RWPE2 (cell line): ENCODE data around the gene CHST15.

Experiments used
- ATAC-seq: fragments of 200-7000 bp; cut with Tn5 transposase; 3 replicates; pipeline ENCODE4 v1.9.1; 2021; ENCODE audit warnings: low read depth
- DNase-seq: peaks from one replicate; pipeline ENCODE4 v3.0.0-alpha.2; 2020; ENCODE audit warnings: low spot score
- H3K27ac ChIP-seq: fragments of 450-650 bp; 2 replicates; pipeline ENCODE4 v1.5.1; 2017; ENCODE audit warnings: mild to moderate bottlenecking; ENCODE audit not compliant: poor library complexity, severe bottlenecking
- H3K27me3 ChIP-seq: fragments of 250-450 bp; sonication (Bioruptor Pico); 2 replicates; pipeline ENCODE4 v1.5.1; 2021; ENCODE audit warnings: mild to moderate bottlenecking, moderate library complexity; ENCODE audit not compliant: insufficient read depth, poor library complexity, severe bottlenecking
- H3K36me3 ChIP-seq: fragments of 250-450 bp; sonication (Bioruptor Pico); 2 replicates; pipeline ENCODE4 v1.5.1; 2020; ENCODE audit warnings: low read depth, mild to moderate bottlenecking, moderate library complexity
- H3K4me1 ChIP-seq: fragments of 250-450 bp; sonication (Bioruptor Pico); 2 replicates; pipeline ENCODE4 v1.5.1; 2021; ENCODE audit warnings: mild to moderate bottlenecking, moderate library complexity; ENCODE audit not compliant: insufficient read depth, poor library complexity, severe bottlenecking
- H3K4me3 ChIP-seq: fragments of 250-450 bp; sonication (Bioruptor Pico); 2 replicates; pipeline ENCODE4 v1.5.1; 2021; ENCODE audit warnings: mild to moderate bottlenecking, moderate library complexity; ENCODE audit not compliant: severe bottlenecking
- H3K9me3 ChIP-seq: fragments of 250-450 bp; sonication (Bioruptor Pico); 2 replicates; pipeline ENCODE4 v1.5.1; 2021; ENCODE audit warnings: mild to moderate bottlenecking, moderate library complexity; ENCODE audit not compliant: severe bottlenecking
- CTCF ChIP-seq: fragments of 450-650 bp; IDR thresholded peaks from one replicate; pipeline ENCODE4 v1.5.1; 2017; ENCODE audit warnings: mild to moderate bottlenecking, moderate library complexity; ENCODE audit not compliant: poor library complexity, severe bottlenecking

Gene CHST15

GRCh38 chr10:124138195-124138882 lies 44.9 kb upstream of the CHST15 start:
- no peaks in the 10 kb centered on the region for H3K4me1 ChIP-seq
- no peak for ATAC-seq
- no peak for DNase-seq
- no peaks in the 10 kb centered on the region for H3K36me3 ChIP-seq
- H3K27ac ChIP-seq, result no peak overlapping the region
- TF ChIP-seq CTCF, result no peak
- H3K9me3 ChIP-seq, result no peaks in the 10 kb centered on the region
- no peak overlapping the region for H3K4me3 ChIP-seq
- no peaks in the 10 kb centered on the region for H3K27me3 ChIP-seq

- Histone ChIP-seq H3K4me3 (no peak overlapping the region), H3K27me3 (no peaks in the 10 kb centered on the region), H3K4me1 (no peaks in the 10 kb centered on the region), H3K36me3 (no peaks in the 10 kb centered on the region), H3K9me3 (no peaks in the 10 kb centered on the region), H3K27ac (no peak overlapping the region)
- ATAC-seq (no peak), DNase-seq (no peak)
- TF ChIP-seq CTCF, result no peak
Observed at GRCh38 chr10:124134251-124134893, 41.0 kb upstream of the CHST15 start.

GRCh38 chr10:124132876-124133275 lies 39.5 kb upstream of the CHST15 start:
- ATAC-seq (no peak), DNase-seq (no peak)
- Histone ChIP-seq H3K27me3 (no peaks in the 10 kb centered on the region), H3K27ac (no peak overlapping the region), H3K9me3 (no peaks in the 10 kb centered on the region), H3K4me3 (no peak overlapping the region), H3K36me3 (no peaks in the 10 kb centered on the region), H3K4me1 (no peaks in the 10 kb centered on the region)
- no peak for TF ChIP-seq CTCF

GRCh38 chr10:124132306-124132705 lies 38.9 kb upstream of the CHST15 start:
- H3K4me3 ChIP-seq, result no peak overlapping the region
- no peak overlapping the region for H3K27ac ChIP-seq
- TF ChIP-seq CTCF, result no peak
- no peak for DNase-seq
- no peaks in the 10 kb centered on the region for H3K9me3 ChIP-seq
- no peaks in the 10 kb centered on the region for H3K36me3 ChIP-seq
- H3K4me1 ChIP-seq, result no peaks in the 10 kb centered on the region
- H3K27me3 ChIP-seq, result no peaks in the 10 kb centered on the region
- no peak for ATAC-seq

- H3K9me3 ChIP-seq, result no peaks in the 10 kb centered on the region
- no peaks in the 10 kb centered on the region for H3K4me1 ChIP-seq
- H3K27me3 ChIP-seq, result no peaks in the 10 kb centered on the region
- no peak for TF ChIP-seq CTCF
- no peaks in the 10 kb centered on the region for H3K36me3 ChIP-seq
- H3K4me3 ChIP-seq, result no peak overlapping the region
- no peak for DNase-seq
- no peak for ATAC-seq
- H3K27ac ChIP-seq, result no peak overlapping the region
Observed at GRCh38 chr10:124131172-124131571, 37.8 kb upstream of the CHST15 start.
